GM12875 (cell line): Measurements from ENCODE around the gene GJC2.
A peak's percentile ranks its signal among the peaks of the same experiment; 100 is the strongest.

Experiments
- H3K4me3 ChIP-seq: one replicate; pipeline ENCODE4 v1.5.1; 2011; ENCODE audit warnings: low read depth, low read length, control low read depth
- CTCF ChIP-seq: IDR thresholded peaks from 2 replicates; pipeline ENCODE4 v1.5.1; 2011; ENCODE audit warnings: low read depth, mild to moderate bottlenecking, control low read depth, inconsistent platforms, low read length, moderate library complexity, borderline replicate concordance; ENCODE audit not compliant: insufficient read depth

The GJC2 gene

DNA sequence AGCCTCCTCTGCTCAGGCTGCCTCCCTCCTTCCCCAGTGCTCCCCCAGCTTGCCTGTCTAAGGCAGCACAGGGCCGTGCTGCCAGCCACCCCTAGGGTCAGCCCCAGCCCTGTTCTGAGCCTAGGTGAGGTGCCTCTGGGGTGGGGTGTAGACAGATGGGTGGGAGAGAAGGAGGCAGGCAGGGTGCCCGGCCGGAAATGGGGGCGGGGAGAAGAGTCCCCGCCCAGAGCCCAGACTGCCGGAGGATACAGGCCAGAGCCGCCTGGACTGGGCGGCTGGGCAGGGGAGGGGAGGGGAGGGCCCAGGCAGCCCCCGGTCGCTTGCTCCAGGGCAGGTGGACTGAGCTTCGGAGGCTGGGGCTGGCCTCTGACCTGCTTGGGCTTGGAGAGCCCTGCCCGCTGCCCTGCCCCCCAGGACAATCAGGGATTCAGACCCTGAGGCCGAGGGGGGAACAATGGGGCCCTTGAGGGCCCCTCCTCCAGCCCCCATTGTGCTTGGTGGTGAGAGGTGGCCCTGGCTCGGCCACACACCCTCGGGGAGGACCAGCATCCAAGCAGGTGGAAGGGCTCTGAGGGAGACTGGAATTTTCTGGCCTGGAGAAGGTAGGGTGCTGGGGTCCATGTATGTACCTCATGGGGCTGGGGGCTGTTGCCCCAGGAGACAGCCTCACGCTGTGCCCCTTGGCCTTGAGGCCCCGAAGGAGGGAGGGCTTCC is at the start of gene GJC2:
Gene GJC2 (plus strand): TSS at position 525 of the 714 bp plus-strand sequence. CDS start 7,829 bp downstream, outside the sequence.
- TF ChIP-seq CTCF, result no peak
- H3K4me3 ChIP-seq, result no peak within 1 kb of the TSS

- TF ChIP-seq CTCF, result no peak
- H3K4me3 ChIP-seq, result no peak overlapping the region
These were observed 48.7 kb upstream of the GJC2 start for GRCh38 chr1:228100822-228101613.

DNA sequence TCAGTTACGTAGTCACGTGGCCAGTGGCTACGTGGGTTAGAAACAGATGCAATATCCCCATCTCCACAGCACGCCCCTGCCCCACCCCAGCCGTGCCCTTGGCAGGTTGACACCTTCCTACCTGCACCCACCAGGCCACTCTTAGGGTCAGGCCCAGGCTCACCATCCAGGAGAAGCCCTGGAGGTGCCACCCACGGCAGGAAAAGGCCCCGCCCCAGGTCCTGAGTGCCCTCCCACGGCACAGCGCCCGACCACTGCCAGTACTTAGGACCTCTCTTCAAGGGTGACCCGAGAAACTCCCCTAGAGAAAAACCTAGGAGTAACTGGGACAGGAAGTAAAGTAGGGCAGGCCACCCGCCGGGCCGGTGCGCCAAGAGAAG is 48.1 kb upstream of the GJC2 start:
- H3K4me3 ChIP-seq, result peak overlapping the region; percentile 94
- TF ChIP-seq CTCF, result no peak

GRCh38 chr1:228101994-228102790 is 47.5 kb upstream of the GJC2 start:
- peak; percentile 36; the same call in 1 of the 2 replicates for TF ChIP-seq CTCF
- H3K4me3 ChIP-seq, result peak overlapping the region; percentile 94

GRCh38 chr1:228102791-228103620 is 46.7 kb upstream of the GJC2 start, which contains the start of gene C1orf35:
Gene C1orf35, minus strand, starts transcription at chr1:228103325. Its CDS starts 98 bp downstream, at chr1:228103227.
- TF ChIP-seq CTCF, result no peak
- peak within 1 kb of the TSS; percentile 94 for H3K4me3 ChIP-seq

DNA sequence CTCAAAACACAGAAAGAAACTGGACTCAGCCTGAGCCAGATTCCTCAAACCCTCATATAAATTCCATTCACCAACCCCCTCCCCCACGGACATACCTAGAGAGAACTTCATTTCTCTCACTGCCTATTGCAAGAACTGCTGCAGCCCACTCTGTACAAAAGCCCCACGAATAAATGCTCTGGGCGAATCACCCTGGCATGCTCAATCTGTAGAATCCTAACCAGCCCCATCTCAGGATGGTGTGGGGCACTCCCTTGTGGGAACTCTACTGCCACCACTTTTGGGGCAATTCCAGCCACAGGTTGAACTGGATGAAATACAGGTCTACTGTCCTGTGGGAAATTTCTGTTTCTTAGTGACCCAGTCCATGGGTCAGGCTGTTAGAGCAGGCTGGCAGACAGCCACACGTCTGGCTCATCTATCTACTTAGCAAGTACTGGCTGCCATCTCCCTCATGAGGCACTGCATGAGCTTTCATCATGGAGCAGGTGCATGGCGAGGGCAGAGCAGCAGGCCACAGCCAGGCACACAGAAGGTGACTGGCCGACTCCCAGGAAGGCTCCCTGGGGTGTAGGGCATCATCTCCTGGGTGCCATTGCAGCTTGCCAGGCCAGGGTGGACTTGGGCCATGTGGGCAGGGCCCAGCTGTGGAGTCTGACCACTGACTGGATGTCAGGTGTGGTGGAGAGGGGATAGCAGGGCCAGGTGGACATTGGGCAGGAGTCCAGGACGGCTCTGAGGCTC is 45.0 kb upstream of the GJC2 start:
- no peak overlapping the region for H3K4me3 ChIP-seq
- no peak for TF ChIP-seq CTCF
